ENCODE measurements around the gene HBD.
"Not testable (repeated sequence)": the region's sequence is repeated elsewhere in the genome, so short reads cannot be mapped to it uniquely, and the experiment has no call there.

Gene HBD

GRCh38 chr11:5234381-5234834, at the start of gene HBD:
TSS of gene HBD (minus strand) at chr11:5234483. CDS start at chr11:5234433, 50 bp downstream.
- no peak for DNase-seq

DNA sequence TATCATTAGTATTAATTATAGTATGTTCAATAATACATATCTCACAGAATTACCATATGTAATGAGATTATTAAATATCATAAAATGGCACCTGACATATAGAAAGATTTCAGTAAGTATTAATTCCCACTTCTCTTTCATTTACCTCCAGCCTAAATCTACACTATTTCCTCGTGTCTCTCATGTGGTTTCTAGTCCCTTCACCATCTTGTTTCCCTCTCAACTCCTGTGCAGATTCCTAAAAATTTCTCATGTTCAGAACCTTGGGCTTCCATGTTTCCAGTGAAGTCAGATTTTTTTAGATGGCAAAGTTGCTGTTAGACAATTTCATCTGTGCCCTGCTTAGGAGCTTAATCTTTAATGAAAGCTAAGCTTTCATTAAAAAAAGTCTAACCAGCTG, 49.6 kb upstream of the HBD start:
- no peak for DNase-seq

- no peak for DNase-seq
Observed at GRCh38 chr11:5283086-5283485, 48.8 kb upstream of the HBD start.

- no peak for DNase-seq
Observed at GRCh38 chr11:5282628-5283027, 48.3 kb upstream of the HBD start.

DNA sequence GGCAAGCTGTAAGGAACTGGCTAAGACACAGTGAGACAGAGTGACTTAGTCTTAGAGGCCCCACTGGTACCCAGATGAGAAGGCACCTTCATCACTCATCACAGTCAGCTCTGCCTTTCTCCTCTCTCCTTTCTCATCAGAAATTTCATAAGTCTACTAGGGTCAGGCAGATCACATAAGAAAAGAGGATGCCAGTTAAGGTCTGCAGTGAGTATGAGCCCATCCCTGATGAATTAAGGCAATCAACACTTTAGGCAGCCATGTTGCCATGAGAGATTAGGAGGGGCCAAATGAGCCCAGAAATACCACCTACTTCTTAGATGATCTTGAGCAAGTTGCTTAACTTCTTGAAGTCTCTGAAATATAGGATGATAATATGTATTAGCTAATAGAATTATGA, 47.3 kb upstream of the HBD start:
- DNase-seq = no peak

DNA sequence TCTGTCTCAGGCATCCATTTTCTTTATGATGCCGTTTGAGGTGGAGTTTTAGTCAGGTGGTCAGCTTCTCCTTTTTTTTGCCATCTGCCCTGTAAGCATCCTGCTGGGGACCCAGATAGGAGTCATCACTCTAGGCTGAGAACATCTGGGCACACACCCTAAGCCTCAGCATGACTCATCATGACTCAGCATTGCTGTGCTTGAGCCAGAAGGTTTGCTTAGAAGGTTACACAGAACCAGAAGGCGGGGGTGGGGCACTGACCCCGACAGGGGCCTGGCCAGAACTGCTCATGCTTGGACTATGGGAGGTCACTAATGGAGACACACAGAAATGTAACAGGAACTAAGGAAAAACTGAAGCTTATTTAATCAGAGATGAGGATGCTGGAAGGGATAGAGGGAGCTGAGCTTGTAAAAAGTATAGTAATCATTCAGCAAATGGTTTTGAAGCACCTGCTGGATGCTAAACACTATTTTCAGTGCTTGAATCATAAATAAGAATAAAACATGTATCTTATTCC, 46.4 kb upstream of the HBD start:
- DNase-seq = no peak

- no peak for DNase-seq
Observed at GRCh38 chr11:5279471-5280090, 45.3 kb upstream of the HBD start.

DNA sequence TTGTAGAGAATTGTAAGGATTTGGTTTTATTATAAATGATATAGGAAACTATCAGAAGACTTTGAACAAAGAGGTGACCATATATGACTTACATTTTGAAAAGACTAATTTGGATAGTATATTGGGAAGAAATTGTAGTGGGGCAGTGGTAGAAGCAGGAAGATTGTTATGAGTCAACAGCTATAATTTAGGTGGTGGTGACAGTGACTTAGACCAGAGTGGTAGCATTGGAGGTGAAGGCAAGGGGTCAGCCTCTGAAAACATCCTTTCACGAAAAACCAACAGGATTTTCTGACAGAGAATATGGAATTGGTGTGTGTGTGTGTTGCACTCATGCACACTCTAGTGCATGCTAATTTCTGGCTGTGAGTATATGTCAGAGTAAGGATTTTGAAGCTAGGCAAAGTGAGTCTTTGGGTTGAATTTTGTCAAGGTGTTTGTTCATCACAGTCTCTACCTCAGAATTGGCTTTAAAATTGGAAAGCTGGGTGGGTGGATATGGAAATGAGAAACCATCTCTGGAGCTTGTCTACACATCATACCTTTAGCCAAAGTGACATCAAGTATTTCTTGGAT, 43.6 kb upstream of the HBD start:
- DNase-seq = no peak

DNA sequence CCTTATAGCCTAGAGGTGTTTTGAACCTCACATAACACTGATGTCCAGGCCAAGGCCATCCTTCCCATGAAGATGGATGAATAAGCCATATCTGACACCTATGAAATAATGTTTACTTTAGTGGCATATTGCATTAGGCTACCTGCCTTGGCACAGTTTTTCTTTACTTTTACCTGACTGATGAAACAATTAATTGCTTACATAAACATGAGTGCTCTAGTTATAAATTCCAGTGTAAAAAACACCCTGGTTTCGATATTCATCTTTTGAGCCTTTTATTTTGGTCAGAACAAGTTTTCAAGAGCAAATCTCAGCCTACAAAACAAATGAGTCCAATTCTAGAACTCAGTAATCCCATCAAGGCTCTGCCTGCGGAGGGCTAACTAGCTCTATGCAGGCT, 42.4 kb upstream of the HBD start:
- no peak for DNase-seq

- no peak for DNase-seq
Observed at GRCh38 chr11:5275369-5276110, 41.3 kb upstream of the HBD start.

DNA sequence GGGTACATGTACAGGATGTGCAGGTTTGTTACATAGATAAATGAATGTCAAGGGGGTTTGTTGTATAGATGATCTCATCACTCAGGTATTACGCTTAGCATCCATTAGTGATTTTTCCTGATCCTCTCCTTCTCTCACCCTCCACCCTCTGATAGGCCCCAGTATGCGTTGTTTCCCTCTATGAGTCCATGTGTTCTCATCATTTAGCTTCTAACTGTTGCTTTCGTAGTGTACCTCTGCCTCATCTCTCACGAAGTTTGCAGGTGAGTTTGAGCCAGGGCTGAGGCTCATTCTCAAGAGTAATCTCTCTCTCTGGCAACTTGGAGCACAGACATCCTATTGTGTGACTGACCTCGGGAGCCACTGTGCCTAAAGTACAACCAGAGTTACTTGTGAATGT, 40.1 kb upstream of the HBD start:
- no peak for DNase-seq

DNA sequence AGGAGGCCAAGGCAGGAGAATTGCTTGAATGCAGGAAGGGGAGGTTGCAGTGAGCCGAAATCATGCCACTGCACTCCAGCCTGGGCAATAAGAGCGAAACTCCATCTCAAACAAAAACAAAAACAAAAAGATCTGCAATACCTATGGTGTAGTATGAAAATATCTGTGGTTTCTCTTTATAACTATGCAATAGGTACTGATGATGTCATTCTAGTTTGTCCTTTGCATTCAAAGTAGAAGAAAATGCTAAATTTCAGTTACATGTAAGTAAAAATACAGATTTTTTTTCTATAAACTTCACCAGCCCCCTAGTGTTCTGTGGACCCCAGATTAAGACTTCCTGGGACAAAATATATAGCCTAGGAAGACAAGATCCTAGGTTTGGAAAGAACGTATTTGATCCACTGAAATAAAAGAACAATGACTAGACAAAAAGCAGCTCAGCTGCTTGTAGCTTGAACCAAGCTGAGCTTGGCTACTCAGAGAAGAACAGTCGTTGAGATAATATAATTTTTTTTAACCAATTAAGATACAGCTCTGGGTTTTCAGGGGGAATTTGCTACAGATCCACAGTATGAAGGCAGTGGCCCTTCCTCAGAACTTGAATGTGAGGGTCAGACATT, 38.2 kb upstream of the HBD start:
- DNase-seq = no peak

DNA sequence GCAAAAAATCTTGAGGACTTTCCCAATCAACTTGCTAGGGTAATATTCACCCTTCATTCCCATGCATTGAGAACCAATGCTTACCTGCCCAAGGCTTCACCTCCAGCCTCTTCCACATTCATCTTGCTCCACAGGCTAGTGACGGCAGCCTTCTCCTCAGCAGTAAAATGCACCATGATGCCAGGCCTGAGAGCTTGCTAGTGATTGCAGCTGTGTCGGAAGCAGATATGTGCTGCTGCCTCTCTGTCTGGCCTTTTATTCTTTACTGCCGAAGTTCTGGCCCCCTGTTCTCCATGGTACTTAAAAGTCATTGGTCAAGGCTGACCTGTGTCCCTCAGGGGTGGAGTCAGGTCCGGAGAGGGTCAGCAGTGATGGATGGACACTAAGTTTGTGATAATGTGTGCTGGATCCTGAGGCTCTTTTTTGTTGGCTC, 35.4 kb upstream of the HBD start, which contains the start of gene HBE1:
Gene HBE1, minus strand, starts transcription at position 231 of the 433 bp plus-strand sequence. Its CDS starts 55 bp downstream, at position 176.
- DNase-seq = no peak

DNA sequence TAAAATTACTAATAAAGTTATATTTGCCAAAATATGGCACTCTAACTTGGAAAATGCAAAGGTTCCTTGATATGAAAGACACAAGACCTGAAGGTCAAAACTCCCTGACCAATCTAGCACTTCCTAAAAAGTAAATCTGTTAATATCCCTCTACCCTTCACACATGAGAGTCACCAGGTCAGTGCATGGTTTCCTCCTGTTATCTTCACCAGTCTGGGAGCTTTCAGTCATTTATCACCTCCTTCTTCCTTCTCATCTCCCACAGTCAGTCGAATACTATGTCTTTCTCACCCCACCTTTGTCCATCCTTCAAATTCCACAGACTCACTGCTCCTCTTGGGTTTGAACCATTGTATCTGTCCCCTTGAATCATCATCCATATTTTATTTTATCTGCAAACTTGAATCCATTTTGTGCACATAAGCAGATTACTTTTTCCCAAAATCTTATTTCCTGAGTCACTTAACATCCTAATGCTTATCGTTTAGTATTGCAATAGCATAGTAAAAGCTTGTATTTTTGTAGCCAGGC, 32.8 kb upstream of the HBD start:
- no peak for DNase-seq

DNA sequence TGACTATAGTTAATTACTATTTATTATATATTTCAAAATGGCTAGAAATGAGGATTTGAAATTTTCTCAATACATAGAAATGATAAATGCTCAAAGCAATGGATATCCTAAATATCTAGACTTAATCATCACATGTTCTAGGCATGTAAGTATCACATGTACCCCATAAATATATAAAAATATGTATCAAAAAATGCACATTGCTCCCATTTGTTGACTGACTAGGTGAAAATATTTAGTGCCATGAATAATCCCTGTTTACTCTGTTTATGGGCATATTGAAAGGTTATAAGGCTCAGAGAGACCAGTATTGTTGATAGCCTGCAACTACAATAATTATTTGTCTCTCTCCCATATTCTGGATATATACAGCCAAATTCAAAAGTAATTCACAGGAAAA, 32.3 kb upstream of the HBD start:
- DNase-seq = no peak

DNA sequence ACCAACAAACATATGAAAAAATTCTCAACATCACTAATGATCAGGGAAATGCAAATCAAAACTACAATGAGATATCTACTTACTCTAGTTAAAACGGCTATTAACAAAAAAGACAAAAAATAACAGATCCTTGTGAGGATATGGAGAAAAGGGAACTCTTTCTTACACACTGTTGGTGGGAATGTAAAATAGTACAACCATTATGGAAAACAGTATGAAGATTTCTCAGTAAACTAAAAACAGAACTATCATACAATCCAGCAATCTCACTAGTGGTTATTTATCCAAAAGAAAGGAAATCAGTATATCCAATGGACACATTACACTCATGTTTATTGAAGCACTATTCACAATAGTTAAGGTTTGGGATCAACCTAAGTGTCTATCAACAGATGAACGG, 31.5 kb upstream of the HBD start:
- no peak for DNase-seq

DNA sequence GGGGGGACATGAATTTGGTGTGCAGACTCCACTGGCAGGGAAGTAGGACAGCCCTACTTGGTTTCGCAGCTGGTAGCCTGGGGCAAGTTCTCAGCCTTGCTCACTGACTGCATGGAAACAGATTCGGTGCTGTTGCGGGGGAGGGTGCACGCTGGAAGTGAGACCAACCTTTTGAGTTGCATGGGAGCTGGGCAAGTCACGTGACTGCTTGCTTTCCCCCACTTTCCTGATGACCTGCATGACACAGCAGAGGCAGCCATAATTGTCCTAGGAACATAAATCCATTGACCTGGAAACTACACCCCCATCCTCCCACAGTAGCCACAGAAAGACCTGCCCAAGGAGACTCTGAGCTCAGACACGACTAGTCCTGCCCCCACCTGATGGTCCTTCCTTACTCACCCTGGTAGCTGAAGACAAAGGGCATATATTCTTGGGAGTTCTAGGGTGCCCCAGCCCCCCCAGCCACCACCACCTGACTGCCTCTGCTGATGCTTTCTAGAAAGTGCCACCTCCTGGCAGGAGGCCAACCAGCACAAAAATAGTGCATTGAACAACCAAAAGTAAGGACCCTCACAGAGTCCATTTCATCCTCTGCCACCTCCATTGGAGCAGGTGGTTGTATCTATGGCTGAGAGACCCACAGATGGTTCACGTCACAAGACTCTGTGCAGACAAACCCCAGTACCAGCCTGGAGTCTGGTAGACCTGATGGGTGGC, 24.4 kb upstream of the HBD start:
- DNase-seq = no peak

DNA sequence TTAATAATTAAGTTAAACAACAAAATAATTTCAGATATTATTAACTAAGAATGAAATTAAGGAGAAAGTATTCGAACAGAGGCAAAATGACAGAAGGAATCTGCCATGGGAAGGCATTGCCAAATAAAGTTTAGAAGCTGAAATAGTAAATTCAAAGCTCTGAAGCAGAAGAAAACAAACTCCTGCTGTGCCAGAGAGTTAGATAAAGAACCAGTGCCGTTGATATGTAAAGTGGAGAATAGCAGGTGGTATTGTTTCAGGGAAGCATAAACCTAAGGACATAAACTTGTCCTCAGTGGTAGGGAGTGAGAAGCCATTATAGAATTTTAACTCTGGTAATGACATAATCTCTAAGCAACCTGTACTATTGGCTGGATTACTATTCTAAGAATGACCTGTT, 23.0 kb upstream of the HBD start:
- no peak for DNase-seq

GRCh38 chr11:5254646-5255413, 20.5 kb upstream of the HBD start, which contains the start of gene HBG2:
TSS of gene HBG2 (minus strand) at chr11:5254781. CDS start at chr11:5254728, 53 bp downstream.
- not testable (repeated sequence) for DNase-seq

DNA sequence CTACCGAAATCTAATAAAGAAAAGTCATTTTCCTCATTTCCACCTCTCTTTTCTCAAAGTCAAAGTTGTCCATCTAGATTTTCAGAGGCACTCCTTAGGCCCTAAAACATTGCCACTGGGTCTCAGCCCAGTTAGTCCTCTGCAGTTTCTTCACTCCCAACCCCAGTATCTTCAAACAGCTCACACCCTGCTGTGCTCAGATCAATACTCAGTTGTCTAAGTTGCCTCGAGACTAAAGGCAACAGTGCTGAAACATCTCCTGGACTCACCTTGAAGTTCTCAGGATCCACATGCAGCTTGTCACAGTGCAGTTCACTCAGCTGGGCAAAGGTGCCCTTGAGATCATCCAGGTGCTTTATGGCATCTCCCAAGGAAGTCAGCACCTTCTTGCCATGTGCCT, 19.7 kb upstream of the HBD start:
- not testable (repeated sequence) for DNase-seq

GRCh38 chr11:5253440-5253839, 19.2 kb upstream of the HBD start:
- DNase-seq = not testable (repeated sequence)

GRCh38 chr11:5252919-5253265, 18.6 kb upstream of the HBD start:
- DNase-seq = no peak
